GM12872 (cell line): ENCODE results near the gene C4B.

Experiments used
- TF ChIP-seq, protein P1 (sequence below): IDR thresholded peaks from 3 replicates; pipeline ENCODE4 v1.5.1; 2011; ENCODE audit warnings: low read depth, mild to moderate bottlenecking, low read length, moderate library complexity; ENCODE audit not compliant: insufficient read depth

C4B gene

DNA sequence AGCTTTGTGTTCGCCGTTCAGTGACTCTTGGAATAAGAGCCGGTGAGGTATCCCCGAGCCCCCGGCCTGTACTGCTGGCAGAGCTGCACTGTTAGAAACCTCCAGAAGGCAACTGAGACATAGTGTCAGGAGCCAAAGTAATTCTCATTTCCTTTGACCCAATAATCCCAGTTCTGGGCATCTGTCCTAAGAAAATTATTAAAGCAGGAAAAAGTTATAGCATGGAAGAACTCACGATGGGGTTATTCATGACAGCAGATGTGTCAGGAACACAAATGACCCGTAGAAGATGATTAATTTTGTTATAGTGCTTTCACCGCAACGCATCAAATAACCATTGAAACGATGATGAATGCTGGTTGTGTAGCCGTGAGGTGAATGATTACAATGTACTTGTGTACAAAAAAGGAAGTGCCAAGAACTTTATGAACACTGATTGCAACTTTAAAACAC is 43.9 kb downstream of the C4B start:
- TF ChIP-seq, protein P1, sequence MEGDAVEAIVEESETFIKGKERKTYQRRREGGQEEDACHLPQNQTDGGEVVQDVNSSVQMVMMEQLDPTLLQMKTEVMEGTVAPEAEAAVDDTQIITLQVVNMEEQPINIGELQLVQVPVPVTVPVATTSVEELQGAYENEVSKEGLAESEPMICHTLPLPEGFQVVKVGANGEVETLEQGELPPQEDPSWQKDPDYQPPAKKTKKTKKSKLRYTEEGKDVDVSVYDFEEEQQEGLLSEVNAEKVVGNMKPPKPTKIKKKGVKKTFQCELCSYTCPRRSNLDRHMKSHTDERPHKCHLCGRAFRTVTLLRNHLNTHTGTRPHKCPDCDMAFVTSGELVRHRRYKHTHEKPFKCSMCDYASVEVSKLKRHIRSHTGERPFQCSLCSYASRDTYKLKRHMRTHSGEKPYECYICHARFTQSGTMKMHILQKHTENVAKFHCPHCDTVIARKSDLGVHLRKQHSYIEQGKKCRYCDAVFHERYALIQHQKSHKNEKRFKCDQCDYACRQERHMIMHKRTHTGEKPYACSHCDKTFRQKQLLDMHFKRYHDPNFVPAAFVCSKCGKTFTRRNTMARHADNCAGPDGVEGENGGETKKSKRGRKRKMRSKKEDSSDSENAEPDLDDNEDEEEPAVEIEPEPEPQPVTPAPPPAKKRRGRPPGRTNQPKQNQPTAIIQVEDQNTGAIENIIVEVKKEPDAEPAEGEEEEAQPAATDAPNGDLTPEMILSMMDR, result no peak

DNA sequence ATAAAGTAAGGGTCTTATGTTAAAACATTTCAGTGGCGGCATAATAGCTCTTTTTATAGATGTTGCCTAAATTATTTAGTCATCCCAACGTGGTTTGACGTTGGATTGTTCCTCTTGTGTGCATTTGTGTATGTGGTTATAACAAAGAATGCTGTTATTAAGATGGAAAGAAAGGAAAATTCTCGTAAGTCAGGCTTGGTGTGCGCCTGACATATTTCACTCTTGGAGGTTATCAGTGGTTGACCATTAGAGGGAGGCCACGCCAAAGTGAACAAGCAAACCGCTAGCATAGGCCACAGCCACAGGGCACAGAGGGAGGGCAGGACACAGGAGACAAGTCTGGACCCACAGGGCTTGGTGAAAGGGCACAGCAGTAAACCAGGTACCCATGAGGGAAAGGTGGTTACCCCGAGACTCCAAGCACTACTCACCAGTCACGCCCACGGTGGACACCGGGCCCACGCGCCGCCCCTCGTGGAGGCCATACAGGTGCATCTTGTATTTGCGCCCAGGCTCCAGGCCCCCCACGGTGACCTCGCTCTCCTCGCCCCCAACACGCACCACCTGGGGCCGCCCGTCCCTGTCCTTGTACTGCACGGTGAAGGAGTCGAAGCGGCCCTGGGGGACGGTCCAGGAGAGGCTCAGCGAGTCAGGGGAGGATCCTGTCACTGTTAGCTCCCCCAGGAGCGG is 46.5 kb downstream of the C4B start:
- TF ChIP-seq, protein P1, result no peak

DNA sequence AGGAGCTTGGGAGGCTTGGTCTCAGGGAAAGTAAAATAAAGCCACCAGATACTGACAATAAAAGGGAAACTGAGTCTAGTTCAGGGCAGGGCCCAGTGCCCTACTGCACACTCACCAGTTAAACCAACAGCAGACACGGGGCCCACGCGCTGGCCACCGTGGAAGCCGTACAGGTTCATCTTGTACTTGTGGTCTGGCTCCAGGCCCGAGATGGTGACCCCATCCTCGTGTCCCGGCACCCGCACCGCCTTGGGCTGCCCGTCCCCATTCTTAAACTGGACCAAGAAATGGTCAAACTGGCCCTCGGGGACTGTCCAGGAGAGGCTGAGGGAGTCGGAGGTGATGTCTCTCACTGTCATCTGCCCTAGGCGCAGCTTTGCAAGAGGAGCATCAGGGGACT is 50.1 kb downstream of the C4B start:
- TF ChIP-seq, protein P1, result no peak

DNA sequence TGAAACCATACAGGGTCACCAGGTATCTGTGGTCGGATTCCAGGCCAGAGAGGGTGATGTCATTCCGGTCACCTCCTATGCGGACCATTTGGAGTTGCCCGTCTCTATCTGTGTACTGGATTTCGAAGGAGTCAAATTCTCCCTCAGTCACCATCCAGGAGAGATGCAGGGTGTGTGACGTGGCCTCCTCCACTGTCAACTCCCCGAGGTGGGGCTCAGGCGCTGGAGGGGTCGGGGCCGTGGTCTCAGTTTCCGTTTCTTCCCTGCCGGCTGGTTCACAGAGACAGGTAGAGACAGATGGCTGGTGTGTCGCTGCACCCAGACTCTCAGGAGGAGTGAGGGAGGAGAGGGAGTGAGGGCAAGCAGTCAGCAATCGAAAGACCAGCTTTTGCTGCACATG is 54.3 kb downstream of the C4B start:
- TF ChIP-seq, protein P1, result no peak

DNA sequence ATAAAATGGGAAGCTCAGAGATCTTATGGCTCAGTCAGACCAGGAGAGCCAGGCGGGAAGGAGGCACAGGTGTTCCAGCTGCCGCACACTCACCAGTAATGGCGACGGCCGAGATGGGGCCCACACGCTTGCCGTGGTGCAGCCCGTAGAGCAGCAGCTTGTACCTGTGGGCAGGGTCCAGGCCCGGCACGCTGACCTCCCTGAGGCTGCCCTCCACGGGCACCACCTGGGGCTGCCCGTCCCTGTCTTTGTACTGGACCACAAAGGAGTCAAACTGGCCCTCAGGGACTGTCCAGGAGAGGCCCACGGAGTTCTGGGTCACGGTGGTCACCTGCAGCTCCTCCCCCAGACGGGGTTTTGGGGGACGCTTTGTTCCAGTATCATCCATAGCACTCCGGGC is 54.9 kb downstream of the C4B start:
- TF ChIP-seq, protein P1, result no peak

DNA sequence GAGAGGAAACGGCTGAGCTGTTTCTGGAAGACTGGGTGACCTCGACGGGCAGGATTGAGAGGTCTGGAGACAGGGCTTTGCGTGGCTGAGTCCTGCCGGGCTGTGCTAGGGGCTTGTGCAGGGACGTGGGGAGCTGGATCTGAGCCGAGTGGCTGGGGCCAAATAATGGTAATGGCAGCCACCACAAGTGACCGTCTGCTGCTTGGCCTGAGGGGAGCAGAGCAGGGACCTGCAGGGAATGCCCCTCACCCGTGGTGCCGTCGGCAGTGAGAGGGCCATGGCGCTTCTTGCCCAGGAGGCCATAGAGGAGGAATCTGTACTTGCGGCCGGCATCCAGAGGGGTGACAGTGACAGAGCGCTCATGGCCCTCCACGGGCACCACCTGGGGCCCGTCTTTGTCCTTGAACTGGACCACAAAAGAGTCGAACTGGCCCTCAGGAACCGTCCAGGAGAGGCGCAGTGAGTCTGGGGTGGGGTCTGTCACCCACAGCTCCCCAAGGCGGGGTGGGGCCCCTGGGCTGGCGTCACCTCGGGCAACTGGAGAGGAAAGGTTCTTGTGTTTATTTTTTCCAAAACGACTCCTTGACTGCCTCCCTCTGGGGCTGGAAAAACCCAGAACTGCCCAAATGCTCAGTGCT is 55.4 kb downstream of the C4B start:
- TF ChIP-seq, protein P1, result no peak

DNA sequence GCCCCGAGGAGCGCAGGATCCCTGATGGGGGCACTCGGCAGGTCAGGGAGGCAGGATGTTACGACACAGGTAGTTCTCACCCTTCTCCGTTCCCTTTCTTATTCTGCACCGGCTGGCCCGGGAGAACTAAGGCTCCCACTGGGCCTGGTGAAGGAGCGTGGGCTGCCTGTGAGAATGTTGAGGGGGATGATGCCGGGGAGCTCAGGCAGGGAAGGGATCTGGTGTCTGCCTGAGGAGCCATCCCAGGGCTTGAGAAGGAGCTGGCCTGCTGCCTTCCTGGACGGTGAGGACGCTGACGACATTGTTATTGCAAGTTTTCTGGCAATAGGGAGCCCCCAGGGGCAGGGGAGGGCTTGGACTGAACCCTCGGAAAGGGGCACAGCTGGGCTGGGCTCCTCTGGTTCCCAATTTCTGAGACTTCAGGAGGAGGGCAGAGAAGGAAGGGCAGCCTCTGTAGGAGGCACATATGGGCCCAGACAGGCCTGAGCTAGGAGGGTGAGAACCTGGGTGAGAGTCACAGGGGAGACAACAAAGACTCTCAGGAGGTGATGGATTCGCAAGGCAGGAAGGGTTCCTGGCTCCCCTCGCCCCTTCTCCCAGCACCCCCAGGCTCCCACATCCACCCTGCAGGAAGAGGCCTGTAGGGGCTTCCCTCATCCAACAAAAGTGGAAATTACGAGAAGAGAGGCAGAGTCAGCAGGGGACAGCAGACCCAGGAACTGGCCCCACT is 56.4 kb downstream of the C4B start:
- TF ChIP-seq, protein P1, result no peak
